ENCODE measurements around the gene LPAR3.

The LPAR3 gene

DNA sequence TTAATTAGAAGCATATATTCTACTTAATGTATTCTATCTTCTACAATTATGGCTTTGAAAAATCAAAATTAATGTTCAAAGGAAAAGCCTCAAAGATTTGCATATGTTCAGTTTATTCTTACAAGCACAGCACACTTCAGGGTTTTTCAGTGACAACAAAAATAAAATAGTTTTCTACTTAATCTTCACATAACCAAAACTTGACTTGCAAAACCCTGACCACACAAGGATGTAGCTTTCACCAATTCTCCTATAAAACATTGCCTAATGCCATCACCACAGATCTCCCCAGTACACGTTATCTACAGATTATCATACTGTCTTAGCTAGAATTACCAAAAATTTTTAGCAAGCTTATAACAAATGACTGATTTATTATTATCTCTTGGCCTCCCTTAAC is 23.3 kb downstream of the LPAR3 start:
- TF ChIP-seq, protein P1, sequence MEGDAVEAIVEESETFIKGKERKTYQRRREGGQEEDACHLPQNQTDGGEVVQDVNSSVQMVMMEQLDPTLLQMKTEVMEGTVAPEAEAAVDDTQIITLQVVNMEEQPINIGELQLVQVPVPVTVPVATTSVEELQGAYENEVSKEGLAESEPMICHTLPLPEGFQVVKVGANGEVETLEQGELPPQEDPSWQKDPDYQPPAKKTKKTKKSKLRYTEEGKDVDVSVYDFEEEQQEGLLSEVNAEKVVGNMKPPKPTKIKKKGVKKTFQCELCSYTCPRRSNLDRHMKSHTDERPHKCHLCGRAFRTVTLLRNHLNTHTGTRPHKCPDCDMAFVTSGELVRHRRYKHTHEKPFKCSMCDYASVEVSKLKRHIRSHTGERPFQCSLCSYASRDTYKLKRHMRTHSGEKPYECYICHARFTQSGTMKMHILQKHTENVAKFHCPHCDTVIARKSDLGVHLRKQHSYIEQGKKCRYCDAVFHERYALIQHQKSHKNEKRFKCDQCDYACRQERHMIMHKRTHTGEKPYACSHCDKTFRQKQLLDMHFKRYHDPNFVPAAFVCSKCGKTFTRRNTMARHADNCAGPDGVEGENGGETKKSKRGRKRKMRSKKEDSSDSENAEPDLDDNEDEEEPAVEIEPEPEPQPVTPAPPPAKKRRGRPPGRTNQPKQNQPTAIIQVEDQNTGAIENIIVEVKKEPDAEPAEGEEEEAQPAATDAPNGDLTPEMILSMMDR (conservative IDR thresholded peaks at IDR 0.05), result no peak

DNA sequence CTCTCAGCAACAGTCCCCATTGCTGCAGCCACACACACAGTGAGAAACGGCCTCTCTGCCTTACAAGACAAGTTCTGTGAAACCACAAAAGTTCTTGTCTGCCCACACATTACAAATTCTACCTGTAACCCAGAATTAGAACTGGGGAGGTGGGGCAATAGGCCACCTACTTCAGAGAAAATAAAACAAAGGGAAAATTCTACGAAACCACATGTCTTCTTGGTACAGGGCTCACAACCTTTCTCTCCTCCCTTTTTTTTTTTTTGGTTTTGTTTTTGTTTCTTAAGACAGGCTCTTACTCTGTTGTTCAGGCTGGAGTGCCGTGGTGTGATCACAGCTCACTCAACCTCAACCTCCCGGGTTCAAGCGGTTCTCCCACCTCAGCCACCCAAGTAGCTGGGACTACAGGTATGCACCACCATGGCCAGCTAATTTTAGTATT is 30.2 kb downstream of the LPAR3 start:
- H3K27ac ChIP-seq, result no peak overlapping the region
- TF ChIP-seq, protein P1 (conservative IDR thresholded peaks at IDR 0.05), result no peak

More for the DNA sequence above, 23.3 kb downstream of the LPAR3 start:
- no peak overlapping the region for H3K27ac ChIP-seq

DNA sequence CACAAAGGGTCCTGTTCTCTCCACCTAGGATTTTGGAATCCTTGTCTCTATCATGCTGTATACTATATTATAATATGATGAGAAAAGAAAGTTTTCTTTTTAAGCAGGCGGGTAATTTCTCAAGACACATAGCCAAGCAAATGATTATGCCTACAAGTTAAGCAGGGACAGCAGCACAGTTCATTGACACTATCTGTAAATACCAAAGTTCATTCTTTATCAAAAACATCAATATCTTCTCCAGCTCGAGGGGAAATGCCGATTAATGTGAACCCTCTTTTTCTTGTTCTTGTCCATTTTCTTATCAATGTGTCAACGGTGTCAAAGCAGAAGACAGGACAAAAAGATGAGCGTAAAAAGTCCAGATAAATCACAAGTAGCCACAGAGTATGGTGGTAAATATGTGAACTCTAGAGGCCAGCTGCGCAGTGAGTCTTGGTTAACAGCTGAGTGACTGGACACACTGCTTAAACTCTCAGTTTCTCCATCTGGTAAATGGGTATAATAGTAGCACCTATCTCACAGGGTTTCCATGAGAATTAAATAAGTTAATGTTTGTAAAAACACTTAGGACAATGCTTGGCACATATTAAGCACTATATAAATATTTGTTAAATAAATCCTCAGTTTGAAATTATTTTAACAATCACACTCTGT is 30.9 kb downstream of the LPAR3 start:
- TF ChIP-seq, protein P1 (conservative IDR thresholded peaks at IDR 0.05), result no peak
- no peak overlapping the region for H3K27ac ChIP-seq

DNA sequence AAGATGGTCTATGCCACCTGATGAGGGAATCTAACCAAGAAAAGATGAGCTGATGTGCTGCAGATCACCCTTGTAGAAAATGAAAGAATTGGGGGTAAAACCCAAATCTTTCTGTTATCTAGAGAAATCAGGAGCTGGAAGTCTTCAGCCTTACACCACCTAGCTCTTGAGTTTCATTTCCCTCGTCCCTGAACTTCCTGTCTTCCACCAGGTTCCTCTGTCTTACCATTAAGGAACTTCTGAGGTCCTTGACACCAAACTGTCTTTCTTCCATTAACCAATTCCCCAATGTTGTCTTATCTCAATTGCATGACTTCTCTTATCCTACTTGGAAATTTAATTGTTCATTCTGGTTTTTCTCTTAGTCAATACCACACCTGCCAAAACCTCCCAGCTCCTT is 31.5 kb downstream of the LPAR3 start:
- TF ChIP-seq, protein P1 (conservative IDR thresholded peaks at IDR 0.05), result no peak
- H3K27ac ChIP-seq, result no peak overlapping the region

DNA sequence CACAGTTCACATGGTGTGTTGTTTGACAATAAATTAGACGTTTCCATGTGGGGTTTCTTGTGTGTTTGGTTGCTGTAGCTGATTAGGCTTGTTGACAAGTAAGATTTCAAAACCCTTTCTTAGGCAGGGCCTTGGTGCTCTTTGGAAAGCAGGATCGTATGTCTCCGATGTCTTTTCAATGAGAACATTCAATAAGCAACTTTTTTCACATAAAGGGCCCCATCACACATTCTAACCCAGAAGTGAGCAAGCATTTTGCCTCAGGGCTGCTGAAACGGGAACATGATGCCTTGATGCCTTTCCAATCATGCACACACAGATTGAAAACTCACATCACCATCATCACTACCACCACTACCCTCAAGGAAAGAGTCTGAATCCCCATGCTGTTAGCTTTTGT is 33.1 kb downstream of the LPAR3 start:
- no peak overlapping the region for H3K27ac ChIP-seq
- TF ChIP-seq, protein P1 (conservative IDR thresholded peaks at IDR 0.05), result no peak

DNA sequence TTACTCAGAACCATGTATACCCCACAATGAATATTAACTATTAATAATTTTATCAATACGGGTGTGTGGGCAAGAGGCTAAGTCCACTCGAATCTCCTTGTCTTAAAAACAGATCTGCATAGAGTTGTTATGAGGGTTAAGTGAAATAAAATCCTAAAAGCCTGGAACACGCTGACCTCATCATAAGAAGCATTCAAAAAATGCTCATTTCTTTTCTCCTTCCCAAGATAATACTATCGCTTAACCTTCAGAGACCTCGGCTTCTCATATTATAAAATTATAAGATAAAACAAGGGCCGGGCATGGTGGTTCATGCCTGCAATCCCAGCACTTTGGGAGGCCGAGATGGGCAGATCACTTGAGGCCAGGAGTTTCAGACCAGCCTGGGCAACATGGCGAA is 35.1 kb downstream of the LPAR3 start:
- no peak overlapping the region for H3K27ac ChIP-seq
- TF ChIP-seq, protein P1 (conservative IDR thresholded peaks at IDR 0.05), result no peak

DNA sequence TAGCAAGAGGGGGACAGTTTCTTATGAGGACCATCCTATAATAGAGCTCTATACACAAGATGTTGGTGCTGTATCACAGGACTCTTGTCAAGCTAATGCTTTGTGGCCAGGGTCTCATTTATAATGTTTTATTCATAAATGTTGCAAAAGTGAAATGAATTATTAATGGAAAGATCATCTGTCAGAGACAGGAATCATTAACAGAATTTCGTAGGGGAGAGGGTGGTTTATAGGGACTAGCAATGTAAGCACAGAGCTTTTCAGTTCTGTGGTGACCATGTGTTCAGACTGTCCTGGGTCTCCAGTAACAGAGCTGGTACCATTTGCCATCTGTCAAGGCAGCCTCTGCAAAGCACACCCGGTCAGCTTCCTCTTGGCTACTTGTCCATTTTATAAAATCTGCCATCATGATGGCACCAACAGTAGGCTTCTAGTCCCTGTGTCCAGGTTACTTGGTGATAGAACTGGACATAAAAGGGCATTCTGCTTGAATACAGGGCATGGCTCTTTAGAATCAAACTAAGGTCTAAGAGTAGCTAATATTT is 36.2 kb downstream of the LPAR3 start:
- H3K27ac ChIP-seq, result no peak overlapping the region
- TF ChIP-seq, protein P1 (conservative IDR thresholded peaks at IDR 0.05), result no peak
